Measurements from ENCODE around the gene SLC1A7.

The SLC1A7 gene

GRCh38 chr1:53110370-53111072, 31.9 kb downstream of the SLC1A7 start:
- H2AFZ ChIP-seq (ENCODE audit: low read length): no peak overlapping the region
- no peaks in the 10 kb centered on the region for H3K79me2 ChIP-seq (ENCODE audit: insufficient read depth, low read length)
- H3F3A ChIP-seq (ENCODE audit: low read depth): no peaks in the 10 kb centered on the region
- H3K4me1 ChIP-seq (ENCODE audit: insufficient read depth, low read length, poor library complexity, severe bottlenecking): peaks cover 8% of the 10 kb centered on the region
- no peaks in the 10 kb centered on the region for H4K20me1 ChIP-seq (ENCODE audit: insufficient read depth, low read length, poor library complexity, severe bottlenecking)
- no peak overlapping the region for H3K9ac ChIP-seq (ENCODE audit: low read depth, low read length, poor library complexity, severe bottlenecking)
- H3K27me3 ChIP-seq (ENCODE audit: insufficient read depth, low read length, poor library complexity, severe bottlenecking): no peaks in the 10 kb centered on the region
- H3K4me2 ChIP-seq (ENCODE audit: low read depth, low read length, poor library complexity, severe bottlenecking): no peak overlapping the region
- no peaks in the 10 kb centered on the region for H3K36me3 ChIP-seq (ENCODE audit: insufficient read depth, low read length)
- H3K9me2 ChIP-seq (replicated peaks; ENCODE audit: low read depth, low read length): no peaks in the 10 kb centered on the region
- TF ChIP-seq EZH2phosphoT487 (IDR thresholded peaks at IDR 0.05; ENCODE audit: borderline replicate concordance): no peak
- no peak for TF ChIP-seq CTCF (conservative IDR thresholded peaks at IDR 0.05; ENCODE audit: low read length)
- no peak overlapping the region for H3K4me3 ChIP-seq (ENCODE audit: low read length, poor library complexity, severe bottlenecking)
- H3K9me3 ChIP-seq (ENCODE audit: insufficient read depth, low read depth, low read length): no peaks in the 10 kb centered on the region

GRCh38 chr1:53108646-53109580, 33.5 kb downstream of the SLC1A7 start:
- H2AFZ ChIP-seq (ENCODE audit: low read length): no peak overlapping the region
- no peak overlapping the region for H3K4me2 ChIP-seq (ENCODE audit: low read depth, low read length, poor library complexity, severe bottlenecking)
- H3F3A ChIP-seq (ENCODE audit: low read depth): no peaks in the 10 kb centered on the region

More at GRCh38 chr1:53108646-53109580, 33.5 kb downstream of the SLC1A7 start:
- H3K4me1 ChIP-seq (ENCODE audit: insufficient read depth, low read length, poor library complexity, severe bottlenecking): peaks cover 14% of the 10 kb centered on the region
- TF ChIP-seq EZH2phosphoT487 (IDR thresholded peaks at IDR 0.05; ENCODE audit: borderline replicate concordance) (no peak), CTCF (conservative IDR thresholded peaks at IDR 0.05; ENCODE audit: low read length) (no peak)
- no peaks in the 10 kb centered on the region for H3K79me2 ChIP-seq (ENCODE audit: insufficient read depth, low read length)
- no peaks in the 10 kb centered on the region for H3K9me3 ChIP-seq (ENCODE audit: insufficient read depth, low read depth, low read length)
- no peaks in the 10 kb centered on the region for H4K20me1 ChIP-seq (ENCODE audit: insufficient read depth, low read length, poor library complexity, severe bottlenecking)
- H3K27me3 ChIP-seq (ENCODE audit: insufficient read depth, low read length, poor library complexity, severe bottlenecking): no peaks in the 10 kb centered on the region
- no peaks in the 10 kb centered on the region for H3K36me3 ChIP-seq (ENCODE audit: insufficient read depth, low read length)
- no peak overlapping the region for H3K4me3 ChIP-seq (ENCODE audit: low read length, poor library complexity, severe bottlenecking)
- no peak overlapping the region for H3K9ac ChIP-seq (ENCODE audit: low read depth, low read length, poor library complexity, severe bottlenecking)
- H3K9me2 ChIP-seq (replicated peaks; ENCODE audit: low read depth, low read length): no peaks in the 10 kb centered on the region
